ENCODE data around the gene CES1.
"Not testable (repeated sequence)": the region's sequence is repeated elsewhere in the genome, so short reads cannot be mapped to it uniquely, and the experiment has no call there.

Gene CES1

DNA sequence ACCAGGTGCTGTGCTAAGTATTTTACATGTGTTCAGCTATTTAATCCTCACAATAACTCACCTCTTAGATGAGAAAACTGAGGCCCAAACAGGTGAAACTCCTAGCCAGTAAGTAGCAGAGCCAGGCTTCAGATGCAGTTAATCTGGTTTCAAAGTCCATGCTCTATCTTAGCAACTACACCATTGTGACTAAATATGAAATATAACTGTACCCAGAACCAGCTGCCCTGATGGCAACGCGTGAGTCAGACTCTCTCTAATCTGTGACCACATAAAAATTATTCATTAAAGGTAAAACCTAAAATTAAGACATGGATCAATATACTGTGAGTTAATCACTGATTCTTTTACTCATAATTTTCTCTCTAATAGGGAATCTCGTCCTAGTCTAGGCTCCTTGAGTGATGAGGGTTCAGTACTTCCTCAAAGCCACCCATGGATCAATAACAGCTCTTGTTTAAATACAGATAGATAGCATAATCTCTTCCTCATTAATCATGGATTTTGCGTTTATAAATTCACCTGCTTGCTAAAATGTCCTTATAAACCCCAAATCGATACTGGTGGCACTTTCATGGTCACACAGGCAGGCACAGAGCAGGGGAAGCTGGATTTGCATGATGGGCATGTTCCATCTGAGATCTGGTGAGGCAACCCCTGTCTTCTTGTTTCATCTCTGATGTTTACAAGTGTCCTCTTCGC lies 50.7 kb downstream of the CES1 start:
- DNase-seq: not testable (repeated sequence)

- not testable (repeated sequence) for DNase-seq
These were observed 51.4 kb downstream of the CES1 start for GRCh38 chr16:55781456-55781855.

DNA sequence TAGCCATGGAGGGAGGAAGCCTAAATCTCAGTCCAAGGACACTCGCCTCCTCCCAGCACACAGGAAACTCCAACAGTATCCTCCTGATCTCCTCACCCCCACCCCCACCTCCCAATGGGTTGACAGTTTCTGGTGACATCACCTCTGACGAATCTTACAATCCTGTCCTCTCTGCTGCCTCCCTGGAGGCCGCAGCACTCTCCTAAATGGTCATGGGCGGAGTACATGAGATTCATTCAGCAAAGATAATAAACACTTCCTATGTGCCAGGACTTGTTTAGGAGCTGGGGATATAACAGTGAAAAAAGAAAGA lies 52.8 kb downstream of the CES1 start:
- not testable (repeated sequence) for DNase-seq

DNA sequence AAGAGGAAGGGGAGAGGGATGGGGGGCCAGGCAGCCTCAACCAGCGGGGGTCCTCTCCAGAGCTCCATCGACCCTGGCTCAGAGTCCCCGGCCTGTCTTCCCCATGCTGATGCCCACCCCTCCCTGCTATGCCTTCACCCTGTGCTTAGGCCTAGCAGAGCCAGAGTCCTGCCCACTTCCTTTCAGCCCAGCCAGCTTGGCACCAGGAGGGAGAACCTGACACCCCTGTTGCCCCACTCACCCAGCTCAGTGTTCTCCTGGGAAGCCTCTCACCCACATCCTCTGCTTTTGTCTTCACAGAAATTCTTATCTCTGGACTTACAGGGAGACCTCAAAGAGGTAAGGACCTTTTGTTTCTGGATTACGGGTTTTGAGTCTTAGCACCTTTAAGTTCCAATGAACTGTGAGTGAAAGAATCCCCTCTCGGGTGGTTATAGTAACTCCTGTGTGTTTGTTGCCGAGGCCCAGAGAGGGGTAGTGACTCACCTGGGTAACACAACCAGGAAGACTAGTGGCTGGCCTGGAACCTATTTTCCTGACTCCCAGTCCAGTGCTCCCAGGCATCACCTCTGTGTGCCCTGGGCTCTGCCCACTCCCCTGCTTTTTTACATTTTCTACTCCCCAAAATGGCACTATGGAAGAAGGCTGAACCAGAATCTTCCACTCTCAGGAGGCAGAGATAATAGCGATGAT lies 53.3 kb downstream of the CES1 start:
- no peak for DNase-seq

DNA sequence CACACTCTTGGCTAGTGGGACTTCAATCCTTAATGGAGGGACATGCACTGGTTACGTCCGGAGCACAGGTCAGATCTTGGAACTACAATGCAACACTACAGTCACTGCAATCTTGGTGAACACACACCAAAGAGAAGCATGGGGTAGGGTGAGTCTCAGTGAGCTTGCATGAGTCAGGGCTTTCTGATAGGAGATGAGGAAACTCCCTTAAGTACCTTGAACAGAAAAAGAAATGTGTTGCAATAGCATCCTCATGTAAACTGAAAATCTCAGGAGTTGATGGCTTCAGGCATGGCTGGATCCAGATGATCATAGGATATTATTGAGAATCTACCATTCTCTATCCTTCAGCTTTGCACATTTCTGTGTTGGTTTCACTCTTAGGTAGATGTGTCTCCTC lies 54.1 kb downstream of the CES1 start:
- DNase-seq: no peak

DNA sequence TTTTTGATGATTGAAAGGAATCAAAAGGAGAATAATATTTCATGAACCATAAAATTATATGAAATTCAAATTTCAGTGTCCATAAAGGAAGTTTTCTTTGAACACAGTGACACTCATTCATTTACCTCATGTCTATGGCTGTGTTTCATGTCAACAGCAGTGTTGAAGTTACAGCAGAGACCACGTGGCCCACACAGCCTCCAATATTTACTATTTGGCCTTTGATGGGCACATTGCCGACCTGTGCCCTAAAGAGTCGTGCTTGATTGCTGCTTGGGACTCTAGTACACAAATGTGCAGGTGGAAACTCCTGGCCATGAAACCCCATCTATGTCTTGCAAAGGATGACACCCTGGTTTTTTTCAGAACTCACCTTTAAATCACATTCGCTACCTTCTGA lies 57.0 kb downstream of the CES1 start:
- DNase-seq: no peak

DNA sequence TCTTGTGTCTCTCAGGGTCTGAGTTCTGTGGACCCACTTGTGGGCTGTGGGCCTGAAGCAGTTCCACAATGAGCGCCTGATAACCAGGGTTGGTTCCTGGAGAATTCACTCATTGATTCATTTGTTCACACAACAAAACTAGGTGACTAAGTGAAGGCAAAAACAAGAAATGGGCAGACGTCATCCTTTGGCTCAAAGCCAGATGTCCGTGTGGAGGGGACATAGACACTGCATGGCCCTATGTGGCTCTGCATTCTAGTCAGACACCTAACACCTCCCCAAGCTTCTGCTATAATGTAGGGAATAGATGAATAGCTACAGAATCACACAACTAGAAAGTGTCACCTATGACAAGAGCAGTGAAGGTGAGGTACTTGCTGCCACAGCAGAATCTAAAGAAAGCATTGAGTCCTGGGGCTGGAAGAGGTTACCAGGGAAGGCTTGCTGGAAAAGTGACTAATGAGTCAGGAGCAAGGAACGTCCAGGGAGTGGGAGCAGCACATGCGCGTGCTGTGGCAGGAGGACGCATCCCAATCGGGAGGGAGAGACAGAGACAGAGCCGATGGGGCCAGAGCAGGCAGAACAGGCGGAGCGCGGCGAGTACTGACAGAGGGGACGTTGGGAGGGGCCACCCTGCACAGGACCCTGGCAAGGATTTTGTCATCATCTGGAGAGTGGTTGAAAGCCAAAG lies 58.9 kb downstream of the CES1 start:
- no peak for DNase-seq

DNA sequence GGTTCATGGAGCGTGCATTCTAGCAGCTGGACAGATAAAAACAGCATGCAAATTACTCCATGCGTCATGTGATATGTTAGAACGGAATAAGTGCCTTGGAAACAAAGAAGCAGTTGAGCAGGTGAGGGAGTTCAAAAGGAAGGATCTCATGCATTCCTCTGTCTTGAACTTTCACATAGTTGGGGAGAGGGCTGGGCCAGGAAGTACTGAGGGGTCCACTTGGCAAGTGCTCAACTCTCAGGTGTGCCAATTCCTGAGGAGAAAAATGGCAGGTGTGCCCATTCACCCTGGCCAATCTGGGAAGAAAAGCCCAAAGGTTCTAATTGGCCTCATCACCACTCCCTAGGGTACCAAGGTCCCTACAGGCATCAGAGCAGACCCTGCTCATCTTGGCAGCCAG lies 67.7 kb downstream of the CES1 start:
- no peak for DNase-seq

GRCh38 chr16:55760310-55761001 lies 72.4 kb downstream of the CES1 start:
- DNase-seq: no peak

DNA sequence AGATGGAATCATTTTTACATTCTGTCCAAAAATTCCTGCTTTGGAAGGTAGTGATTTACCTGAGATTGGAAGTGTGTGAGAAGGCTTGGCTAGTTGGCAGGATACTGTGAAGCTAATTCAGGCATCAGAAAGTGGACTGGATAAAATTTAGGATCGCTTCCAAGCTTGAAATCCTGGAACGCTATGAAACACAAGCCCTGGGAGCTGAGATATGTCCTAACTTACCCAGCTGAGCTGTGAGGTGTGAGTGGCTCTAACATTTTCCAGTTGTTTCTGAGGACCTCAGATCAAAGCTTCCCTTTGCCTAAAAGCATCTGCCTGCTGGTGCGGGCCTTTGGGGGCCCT lies 73.0 kb downstream of the CES1 start:
- DNase-seq: not testable (repeated sequence)

GRCh38 chr16:55757595-55758527 lies 75.0 kb downstream of the CES1 start:
- not testable (repeated sequence) for DNase-seq

GRCh38 chr16:55756963-55757362 lies 75.9 kb downstream of the CES1 start:
- no peak for DNase-seq

DNA sequence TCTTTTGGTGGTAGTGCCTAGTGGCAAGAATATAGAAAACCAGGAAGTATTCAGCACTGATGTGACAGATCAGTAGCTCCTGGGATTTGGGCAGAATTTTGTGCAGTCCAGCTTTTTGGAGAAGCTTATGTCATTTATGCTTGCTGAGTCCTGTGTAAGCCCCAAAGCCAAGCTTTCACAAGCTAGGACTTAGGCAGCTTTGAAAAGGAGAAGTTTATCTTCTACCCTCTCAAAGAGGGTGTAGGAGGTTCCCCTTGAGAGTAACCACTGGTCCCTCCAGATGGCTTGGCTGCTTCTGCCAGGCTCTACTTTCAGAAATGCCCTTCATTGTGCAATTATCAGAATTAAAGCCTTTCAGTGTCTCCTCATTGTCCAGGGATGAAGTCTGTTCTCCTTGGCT lies 78.8 kb downstream of the CES1 start:
- DNase-seq: no peak

- DNase-seq: peak; percentile 3
These were observed 79.7 kb downstream of the CES1 start for GRCh38 chr16:55753145-55753631.
